Lower leg skin (tissue), 4 donors: ENCODE measurements around the gene PALM. TPM values are rescaled to one million over a fixed set of nuclear protein-coding genes. Genes with fewer than 3 reads are reported as not detected.

Experiments used
- DNase-seq, 2 donors: peaks; one replicate each; pipeline ENCODE4 v3.0.0-alpha.2; 2019; ENCODE audit warnings: low spot score in 2 of 2
- H3K4me3 ChIP-seq: fragments of 200-600 bp; sonication (generic); 2 replicates; pipeline ENCODE4 v1.5.1; 2017; ENCODE audit warnings: mild to moderate bottlenecking, low read depth; ENCODE audit not compliant: poor library complexity, severe bottlenecking
- POLR2A ChIP-seq, 2 donors: fragments of 450-650 bp; IDR thresholded peaks; one replicate each; pipeline ENCODE4 v1.6.1; 2016 to 2017; ENCODE audit warnings: antibody characterized with exemption in 2 of 2, mild to moderate bottlenecking in 1 of 2, moderate library complexity in 1 of 2
- WGBS, 2 donors: methylation state at CpG; one replicate each; pipeline ENCODE4 v1.1.5; 2018; 5-methylcytosine and 5-hydroxymethylcytosine counted together
- intact Hi-C: fragments of 100-400 bp; cut with DNase I; formaldehyde crosslinking; loops from one replicate; pipeline ENCODE4 v1.15.0; 2023; ENCODE audit warnings: low total_unique reads
- total RNA-seq, 4 donors: library from RNA; depleted of rRNA; stranded (reverse); fragments of >200 nt; gene quantifications; one replicate each; pipeline ENCODE4 v1.1.0, GENCODE V29; 2016
- TF ChIP-seq, protein P1 (sequence below), 3 donors: fragments of 450-650 bp; IDR thresholded peaks; one replicate each; pipeline ENCODE4 v1.5.1; 2016; ENCODE audit warnings: antibody characterized with exemption in 3 of 3, mild to moderate bottlenecking in 3 of 3, moderate library complexity in 2 of 3

PALM gene
- total RNA-seq, 4 donors from 2014 or later, result 25.1 to 92.3 (median 41.9) TPM

- no peak overlapping the region for H3K4me3 ChIP-seq
- intact Hi-C loops, result no loop called here
- TF ChIP-seq, protein P1, sequence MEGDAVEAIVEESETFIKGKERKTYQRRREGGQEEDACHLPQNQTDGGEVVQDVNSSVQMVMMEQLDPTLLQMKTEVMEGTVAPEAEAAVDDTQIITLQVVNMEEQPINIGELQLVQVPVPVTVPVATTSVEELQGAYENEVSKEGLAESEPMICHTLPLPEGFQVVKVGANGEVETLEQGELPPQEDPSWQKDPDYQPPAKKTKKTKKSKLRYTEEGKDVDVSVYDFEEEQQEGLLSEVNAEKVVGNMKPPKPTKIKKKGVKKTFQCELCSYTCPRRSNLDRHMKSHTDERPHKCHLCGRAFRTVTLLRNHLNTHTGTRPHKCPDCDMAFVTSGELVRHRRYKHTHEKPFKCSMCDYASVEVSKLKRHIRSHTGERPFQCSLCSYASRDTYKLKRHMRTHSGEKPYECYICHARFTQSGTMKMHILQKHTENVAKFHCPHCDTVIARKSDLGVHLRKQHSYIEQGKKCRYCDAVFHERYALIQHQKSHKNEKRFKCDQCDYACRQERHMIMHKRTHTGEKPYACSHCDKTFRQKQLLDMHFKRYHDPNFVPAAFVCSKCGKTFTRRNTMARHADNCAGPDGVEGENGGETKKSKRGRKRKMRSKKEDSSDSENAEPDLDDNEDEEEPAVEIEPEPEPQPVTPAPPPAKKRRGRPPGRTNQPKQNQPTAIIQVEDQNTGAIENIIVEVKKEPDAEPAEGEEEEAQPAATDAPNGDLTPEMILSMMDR (IDR thresholded peaks at IDR 0.05), result no peak
- TF ChIP-seq POLR2A (IDR thresholded peaks at IDR 0.05), result no peak
- 69 to 71% methylated on average over 8 of the region's 8 CpGs for WGBS, 2 donors
- DNase-seq, result no peak
Measured at GRCh38 chr19:711254-711653, 2.5 kb downstream of the PALM start.

GRCh38 chr19:715347-715746 lies 6.6 kb downstream of the PALM start:
- no peak for TF ChIP-seq POLR2A (IDR thresholded peaks at IDR 0.05)
- TF ChIP-seq, protein P1 (IDR thresholded peaks at IDR 0.05), result no peak
- H3K4me3 ChIP-seq, result no peak overlapping the region
- intact Hi-C loops, result no loop called here
- 94 to 100% methylated on average over 3 of the region's 3 CpGs for WGBS, 2 donors
- no peak for DNase-seq

- intact Hi-C loops, result no loop called here
- TF ChIP-seq, protein P1 (IDR thresholded peaks at IDR 0.05), result no peak
- TF ChIP-seq POLR2A (IDR thresholded peaks at IDR 0.05), result no peak
- 63 to 71% methylated on average over 22 to 23 of the region's 23 CpGs for WGBS, 2 donors
Measured at GRCh38 chr19:718251-718951, 9.7 kb downstream of the PALM start.

GRCh38 chr19:718991-719512 lies 10.3 kb downstream of the PALM start:
- H3K4me3 ChIP-seq, result no peak overlapping the region
- TF ChIP-seq, protein P1 (IDR thresholded peaks at IDR 0.05), result no peak
- no peak for TF ChIP-seq POLR2A (IDR thresholded peaks at IDR 0.05)
- 42 to 47% methylated on average over 30 to 40 of the region's 54 CpGs for WGBS, 2 donors
- peak; percentile 32 to 93 for DNase-seq
- intact Hi-C loops, result no loop called here

More at GRCh38 chr19:718251-718951, 9.7 kb downstream of the PALM start:
- no peak for DNase-seq
- H3K4me3 ChIP-seq, result no peak overlapping the region

DNA sequence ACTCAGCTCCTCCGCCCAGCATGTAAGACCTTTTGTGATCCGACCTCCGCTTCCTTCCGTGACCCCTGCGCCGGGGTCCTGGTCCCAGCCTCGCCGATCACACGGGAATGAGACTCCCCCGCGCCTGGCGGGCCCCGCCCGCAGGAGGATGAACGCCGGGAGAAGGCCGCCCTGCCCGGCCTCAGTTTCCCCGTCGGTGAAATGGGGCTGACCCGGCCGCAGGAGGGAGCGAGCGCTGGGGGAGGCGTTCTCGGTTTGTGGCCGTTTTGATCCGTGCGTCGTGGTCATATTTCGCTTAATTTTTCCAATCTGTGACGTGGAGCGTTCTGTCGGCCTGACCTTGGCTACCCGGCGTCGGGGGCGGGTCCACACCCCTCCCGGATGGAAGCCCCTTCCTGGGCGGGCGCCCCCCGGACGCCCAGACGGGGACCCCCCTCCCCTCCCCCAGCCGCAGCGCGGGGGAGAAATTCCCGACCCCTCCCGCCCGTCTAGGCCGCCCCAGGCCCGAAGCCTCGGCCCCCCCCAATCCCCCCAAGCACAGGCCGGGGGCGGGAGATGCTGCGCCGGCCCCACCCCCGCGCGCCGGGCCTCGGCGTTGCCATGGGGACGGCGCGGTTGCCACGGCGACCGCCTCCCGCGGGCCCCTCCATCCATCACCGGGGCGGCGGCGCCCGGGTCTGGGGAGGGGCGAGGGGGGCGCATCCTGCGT lies 11.1 kb downstream of the PALM start:
- H3K4me3 ChIP-seq, result no peak overlapping the region

More for the DNA sequence above, 11.1 kb downstream of the PALM start:
- TF ChIP-seq, protein P1 (IDR thresholded peaks at IDR 0.05), result no peak
- no peak for TF ChIP-seq POLR2A (IDR thresholded peaks at IDR 0.05)
- no peak for DNase-seq
- WGBS, 2 donors, result 54 to 63% methylated on average over 51 to 60 of the region's 79 CpGs
- intact Hi-C loops, result no loop called here
